22Rv1 (cell line): ENCODE results near the gene PHOX2A.

Source experiments
- ZFX ChIP-seq: fragments of 450-650 bp; IDR thresholded peaks from 2 replicates; pipeline ENCODE4 v1.6.1; 2017; ENCODE audit warnings: antibody characterized with exemption, borderline replicate concordance
- TF ChIP-seq, protein P1 (sequence below): fragments of 450-650 bp; IDR thresholded peaks from 2 replicates; pipeline ENCODE4 v1.5.1; 2017; ENCODE audit warnings: mild to moderate bottlenecking

DNA sequence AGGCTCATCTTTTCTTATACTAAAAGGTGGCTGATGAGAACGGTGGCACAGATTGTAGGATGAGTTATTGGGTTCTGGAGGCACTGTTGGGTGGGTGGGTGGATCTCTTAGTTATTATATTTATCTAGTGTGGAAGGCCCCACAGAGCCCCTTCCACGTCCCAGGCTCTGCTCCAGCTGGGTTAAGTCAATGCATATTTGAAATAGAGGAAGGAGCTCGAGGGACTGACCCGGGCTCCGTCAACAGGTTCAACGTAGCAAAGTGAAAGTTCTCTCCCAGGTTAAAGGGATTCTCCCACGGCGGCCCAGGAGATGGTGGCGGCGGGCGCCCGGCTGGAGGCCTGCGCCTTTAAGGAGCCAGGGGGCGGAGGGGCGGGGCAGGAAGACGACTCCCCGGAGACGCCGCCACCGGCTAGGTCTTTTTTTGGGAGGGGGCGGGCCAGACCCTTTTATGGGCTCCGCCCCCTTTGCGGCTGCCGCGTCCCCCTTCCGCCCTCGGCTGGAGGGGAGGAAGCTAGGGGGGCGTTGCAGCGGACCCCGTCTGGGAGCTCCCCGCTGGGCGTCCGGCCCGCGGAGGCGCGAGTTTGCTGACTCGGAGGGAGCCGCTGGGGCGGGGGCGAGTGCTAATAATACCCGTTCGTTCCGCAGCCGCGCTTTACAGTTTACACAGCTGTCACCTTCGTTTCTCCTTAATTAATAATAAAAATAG lies 20.9 kb downstream of the PHOX2A start:
- TF ChIP-seq, protein P1, sequence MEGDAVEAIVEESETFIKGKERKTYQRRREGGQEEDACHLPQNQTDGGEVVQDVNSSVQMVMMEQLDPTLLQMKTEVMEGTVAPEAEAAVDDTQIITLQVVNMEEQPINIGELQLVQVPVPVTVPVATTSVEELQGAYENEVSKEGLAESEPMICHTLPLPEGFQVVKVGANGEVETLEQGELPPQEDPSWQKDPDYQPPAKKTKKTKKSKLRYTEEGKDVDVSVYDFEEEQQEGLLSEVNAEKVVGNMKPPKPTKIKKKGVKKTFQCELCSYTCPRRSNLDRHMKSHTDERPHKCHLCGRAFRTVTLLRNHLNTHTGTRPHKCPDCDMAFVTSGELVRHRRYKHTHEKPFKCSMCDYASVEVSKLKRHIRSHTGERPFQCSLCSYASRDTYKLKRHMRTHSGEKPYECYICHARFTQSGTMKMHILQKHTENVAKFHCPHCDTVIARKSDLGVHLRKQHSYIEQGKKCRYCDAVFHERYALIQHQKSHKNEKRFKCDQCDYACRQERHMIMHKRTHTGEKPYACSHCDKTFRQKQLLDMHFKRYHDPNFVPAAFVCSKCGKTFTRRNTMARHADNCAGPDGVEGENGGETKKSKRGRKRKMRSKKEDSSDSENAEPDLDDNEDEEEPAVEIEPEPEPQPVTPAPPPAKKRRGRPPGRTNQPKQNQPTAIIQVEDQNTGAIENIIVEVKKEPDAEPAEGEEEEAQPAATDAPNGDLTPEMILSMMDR = peak; percentile 9; the same call in 1 of the 2 replicates
- no peak for TF ChIP-seq ZFX
